ENCODE measurements around the gene AARS2. TPM values are rescaled to one million over a fixed set of nuclear protein-coding genes. Genes with fewer than 3 reads are reported as not detected.
"Not testable (repeated sequence)": the region's sequence is repeated elsewhere in the genome, so short reads cannot be mapped to it uniquely, and the experiment has no call there.

AARS2 gene
- total RNA-seq, 4 donors from 2014 or later, result 6.6 to 10.2 (median 7.8) TPM

- Histone ChIP-seq H3K27me3 (no peaks in the 10 kb centered on the region), H3K9me3 (peaks cover 0 to 7% (median 0%) of the 10 kb centered on the region in 4 donors), H3K4me1 (no peaks in the 10 kb centered on the region), H3K4me3 (no peak overlapping the region), H3K27ac (replicated peaks in 1 of 4) (no peak overlapping the region), H3K36me3 (no peaks in the 10 kb centered on the region)
- no peak for DNase-seq (ENCODE audit: extremely low spot score)
- intact Hi-C loops (cut with DNase I), result no loop called here
- 64% methylated on average over 4 of the region's 4 CpGs for WGBS
- TF ChIP-seq POLR2A (IDR thresholded peaks at IDR 0.05; ENCODE audit: low read depth), result no peak
- TF ChIP-seq CTCF (IDR thresholded peaks at IDR 0.05), result no peak
- no peak for TF ChIP-seq POLR2AphosphoS5 (IDR thresholded peaks at IDR 0.05)
- no peak for TF ChIP-seq EP300 (IDR thresholded peaks at IDR 0.05)
Observed at GRCh38 chr6:44355640-44356039, 42.5 kb upstream of the AARS2 start.

- Histone ChIP-seq H3K27me3 (no peaks in the 10 kb centered on the region), H3K9me3 (peaks cover 0 to 7% (median 0%) of the 10 kb centered on the region in 4 donors), H3K36me3 (no peaks in the 10 kb centered on the region), H3K4me1 (no peaks in the 10 kb centered on the region), H3K27ac (replicated peaks in 1 of 4) (no peak overlapping the region), H3K4me3 (no peak overlapping the region)
- TF ChIP-seq CTCF (IDR thresholded peaks at IDR 0.05) (no peak), EP300 (IDR thresholded peaks at IDR 0.05) (no peak), POLR2AphosphoS5 (IDR thresholded peaks at IDR 0.05) (no peak), POLR2A (IDR thresholded peaks at IDR 0.05; ENCODE audit: low read depth) (no peak)
- intact Hi-C loops (cut with DNase I), result no loop called here
- no peak for DNase-seq (ENCODE audit: extremely low spot score)
- WGBS, result 71% methylated on average over 2 of the region's 2 CpGs
Observed at GRCh38 chr6:44353336-44353735, 40.2 kb upstream of the AARS2 start.

- TF ChIP-seq CTCF (IDR thresholded peaks at IDR 0.05) (no peak), EP300 (IDR thresholded peaks at IDR 0.05) (no peak), POLR2AphosphoS5 (IDR thresholded peaks at IDR 0.05) (no peak), POLR2A (IDR thresholded peaks at IDR 0.05; ENCODE audit: low read depth) (no peak)
- no peaks in the 10 kb centered on the region for H3K4me1 ChIP-seq
- no peak overlapping the region for H3K4me3 ChIP-seq
- DNase-seq (ENCODE audit: extremely low spot score), result no peak
- H3K27ac ChIP-seq (replicated peaks in 1 of 4), result no peak overlapping the region
- no peaks in the 10 kb centered on the region for H3K27me3 ChIP-seq
- intact Hi-C loops (cut with DNase I), result no loop called here
- H3K36me3 ChIP-seq, result no peaks in the 10 kb centered on the region
- H3K9me3 ChIP-seq, result peaks cover 0 to 7% (median 0%) of the 10 kb centered on the region in 4 donors
- 89% methylated on average over 4 of the region's 4 CpGs for WGBS
Observed at GRCh38 chr6:44352259-44352658, 39.1 kb upstream of the AARS2 start.

GRCh38 chr6:44350650-44350994 lies 37.5 kb upstream of the AARS2 start:
- 73% methylated on average over 4 of the region's 4 CpGs for WGBS
- intact Hi-C loops (cut with DNase I); H3K27ac ChIP-seq (replicated peaks in 1 of 4); H3K9me3 ChIP-seq; H3K36me3 ChIP-seq; H3K4me3 ChIP-seq; DNase-seq (ENCODE audit: extremely low spot score); H3K4me1 ChIP-seq; H3K27me3 ChIP-seq: not testable (repeated sequence)

GRCh38 chr6:44349904-44350649 lies 36.9 kb upstream of the AARS2 start:
- Histone ChIP-seq H3K4me3 (no peak overlapping the region), H3K9me3 (no peaks in the 10 kb centered on the region), H3K27me3 (peaks cover 0 to 11% (median 0%) of the 10 kb centered on the region in 4 donors), H3K36me3 (no peaks in the 10 kb centered on the region), H3K27ac (replicated peaks in 1 of 4) (no peak overlapping the region), H3K4me1 (no peaks in the 10 kb centered on the region)
- DNase-seq (ENCODE audit: extremely low spot score), result no peak
- TF ChIP-seq EP300 (IDR thresholded peaks at IDR 0.05), result no peak
- no peak for TF ChIP-seq CTCF (IDR thresholded peaks at IDR 0.05)
- TF ChIP-seq POLR2A (IDR thresholded peaks at IDR 0.05; ENCODE audit: low read depth), result no peak
- TF ChIP-seq POLR2AphosphoS5 (IDR thresholded peaks at IDR 0.05), result no peak
- WGBS, result 80% methylated on average over 6 of the region's 6 CpGs
- intact Hi-C loops (cut with DNase I), result no loop called here

- H3K4me3 ChIP-seq; H3K9me3 ChIP-seq; H3K27ac ChIP-seq (replicated peaks in 1 of 4); intact Hi-C loops (cut with DNase I); DNase-seq (ENCODE audit: extremely low spot score); H3K36me3 ChIP-seq: not testable (repeated sequence)
- peaks cover 0 to 40% (median 5%) of the 10 kb centered on the region in 4 donors for H3K27me3 ChIP-seq
- 86% methylated on average over 4 of the region's 4 CpGs for WGBS
- H3K4me1 ChIP-seq, result peaks cover 5 to 12% (median 10%) of the 10 kb centered on the region in 4 donors
Observed at GRCh38 chr6:44346818-44347217, 33.7 kb upstream of the AARS2 start.
